ENCODE data around the gene CT45A9. TPM values are rescaled to one million over a fixed set of nuclear protein-coding genes. Genes with fewer than 3 reads are reported as not detected.
"Not testable (repeated sequence)": the region's sequence is repeated elsewhere in the genome, so short reads cannot be mapped to it uniquely, and the experiment has no call there.

Gene CT45A9
- total RNA-seq, 1 experiment from 2014 or later = not detected

GRCh38 chrX:135892781-135893180 lies 21.2 kb upstream of the CT45A9 start:
- H3K9me3 Mint-ChIP-seq = peaks cover 19% of the 10 kb centered on the region
- ATAC-seq = no peak
- CTCF ChIA-PET = no interaction called here
- POLR2A ChIA-PET = no interaction called here
- peaks cover 10% of the 10 kb centered on the region for H3K36me3 Mint-ChIP-seq
- no peak overlapping the region for H3K4me3 Mint-ChIP-seq
- no peak for DNase-seq (ENCODE audit: low spot score)
- no peak for TF ChIP-seq RORB (CRISPR knock-in tag; IDR thresholded peaks at IDR 0.05)
- no peak for TF ChIP-seq CDX4 (CRISPR knock-in tag; IDR thresholded peaks at IDR 0.05; ENCODE audit: borderline replicate concordance)
- no peak for TF ChIP-seq JUN (CRISPR knock-in tag; IDR thresholded peaks at IDR 0.05)
- TF ChIP-seq SP1 (CRISPR knock-in tag; conservative IDR thresholded peaks at IDR 0.05) = no peak
- TF ChIP-seq TEAD4 (CRISPR knock-in tag; IDR thresholded peaks at IDR 0.05) = no peak
- TF ChIP-seq ERG (CRISPR knock-in tag; IDR thresholded peaks at IDR 0.05) = no peak
- no peak for TF ChIP-seq NR2C2 (CRISPR knock-in tag; IDR thresholded peaks at IDR 0.05)
- no peaks in the 10 kb centered on the region for H3K27me3 Mint-ChIP-seq (ENCODE audit: low read depth)
- H3K27ac Mint-ChIP-seq = no peak overlapping the region
- H3K4me1 Mint-ChIP-seq = no peaks in the 10 kb centered on the region

GRCh38 chrX:135890087-135890585 lies 18.5 kb upstream of the CT45A9 start:
- H3K4me3 Mint-ChIP-seq = no peak overlapping the region
- ChIA-PET CTCF (no interaction called here), POLR2A (no interaction called here)
- peaks cover 19% of the 10 kb centered on the region for H3K9me3 Mint-ChIP-seq
- ATAC-seq = no peak
- peaks cover 10% of the 10 kb centered on the region for H3K36me3 Mint-ChIP-seq
- no peak for DNase-seq (ENCODE audit: low spot score)
- H3K4me1 Mint-ChIP-seq = no peaks in the 10 kb centered on the region
- no peaks in the 10 kb centered on the region for H3K27me3 Mint-ChIP-seq (ENCODE audit: low read depth)
- H3K27ac Mint-ChIP-seq = no peak overlapping the region
- TF ChIP-seq IRF1 (CRISPR knock-in tag; IDR thresholded peaks at IDR 0.05) (no peak), ZNF396 (CRISPR knock-in tag; IDR thresholded peaks at IDR 0.05; ENCODE audit: borderline replicate concordance) (no peak), RELA (CRISPR knock-in tag; IDR thresholded peaks at IDR 0.05; ENCODE audit: borderline replicate concordance) (no peak), EMX1 (CRISPR knock-in tag; IDR thresholded peaks at IDR 0.05) (no peak), ZNF281 (CRISPR knock-in tag; IDR thresholded peaks at IDR 0.05) (no peak), ETV6 (CRISPR knock-in tag; IDR thresholded peaks at IDR 0.05) (no peak), TEAD4 (CRISPR knock-in tag; IDR thresholded peaks at IDR 0.05) (no peak), RORB (CRISPR knock-in tag; IDR thresholded peaks at IDR 0.05) (no peak)

GRCh38 chrX:135888976-135889375 lies 17.4 kb upstream of the CT45A9 start:
- ATAC-seq; H3K27me3 Mint-ChIP-seq (ENCODE audit: low read depth); H3K27ac Mint-ChIP-seq; H3K4me1 Mint-ChIP-seq; H3K36me3 Mint-ChIP-seq; CTCF ChIA-PET; H3K4me3 Mint-ChIP-seq; POLR2A ChIA-PET: not testable (repeated sequence)
- peaks cover 19% of the 10 kb centered on the region for H3K9me3 Mint-ChIP-seq
- DNase-seq (ENCODE audit: low spot score) = peak; percentile 45

- H3K9me3 Mint-ChIP-seq = peaks cover 19% of the 10 kb centered on the region
- H3K4me3 Mint-ChIP-seq; H3K4me1 Mint-ChIP-seq; ATAC-seq; H3K27me3 Mint-ChIP-seq (ENCODE audit: low read depth); H3K27ac Mint-ChIP-seq; POLR2A ChIA-PET; DNase-seq (ENCODE audit: low spot score); CTCF ChIA-PET; H3K36me3 Mint-ChIP-seq: not testable (repeated sequence)
Observed at GRCh38 chrX:135888230-135888629, 16.6 kb upstream of the CT45A9 start.

- POLR2A ChIA-PET; H3K4me3 Mint-ChIP-seq; H3K36me3 Mint-ChIP-seq; H3K9me3 Mint-ChIP-seq; H3K27ac Mint-ChIP-seq; CTCF ChIA-PET; DNase-seq (ENCODE audit: low spot score); H3K27me3 Mint-ChIP-seq (ENCODE audit: low read depth); H3K4me1 Mint-ChIP-seq; ATAC-seq: not testable (repeated sequence)
Observed at GRCh38 chrX:135882741-135883140, 11.1 kb upstream of the CT45A9 start.

GRCh38 chrX:135854438-135854837 lies 17.2 kb downstream of the CT45A9 start, which contains the start of gene CT45A8:
TSS of gene CT45A8 (minus strand) at chrX:135854538. CDS start at chrX:135850783, 3,755 bp downstream.
- H3K36me3 Mint-ChIP-seq; DNase-seq (ENCODE audit: low spot score); POLR2A ChIA-PET; CTCF ChIA-PET; H3K9me3 Mint-ChIP-seq; H3K27ac Mint-ChIP-seq; H3K4me3 Mint-ChIP-seq; ATAC-seq; H3K4me1 Mint-ChIP-seq; H3K27me3 Mint-ChIP-seq (ENCODE audit: low read depth): not testable (repeated sequence)

GRCh38 chrX:135837180-135837579 lies 34.4 kb downstream of the CT45A9 start, which contains the start of gene CT45A7:
TSS of gene CT45A7 (minus strand) at chrX:135837280. CDS start at chrX:135833533, 3,747 bp downstream.
- DNase-seq (ENCODE audit: low spot score); H3K9me3 Mint-ChIP-seq; H3K27ac Mint-ChIP-seq; H3K27me3 Mint-ChIP-seq (ENCODE audit: low read depth); H3K36me3 Mint-ChIP-seq; H3K4me3 Mint-ChIP-seq; POLR2A ChIA-PET; CTCF ChIA-PET; ATAC-seq; H3K4me1 Mint-ChIP-seq: not testable (repeated sequence)

- H3K4me1 Mint-ChIP-seq; H3K36me3 Mint-ChIP-seq; CTCF ChIA-PET; H3K4me3 Mint-ChIP-seq; H3K9me3 Mint-ChIP-seq; H3K27ac Mint-ChIP-seq; DNase-seq (ENCODE audit: low spot score); H3K27me3 Mint-ChIP-seq (ENCODE audit: low read depth); ATAC-seq; POLR2A ChIA-PET: not testable (repeated sequence)
Observed at GRCh38 chrX:135819912-135820311, 51.7 kb downstream of the CT45A9 start, which contains the start of gene CT45A2. TSS of gene CT45A2 (minus strand) at chrX:135820012. CDS start at chrX:135816265, 3,747 bp downstream.
